GM12878 (cell line): ENCODE measurements around the gene PPRC1. TPM values are rescaled to one million over a fixed set of nuclear protein-coding genes. Genes with fewer than 3 reads are reported as not detected.
A peak's percentile ranks its signal among the peaks of the same experiment; 100 is the strongest.

Experiments
- ASH2L ChIP-seq: fragments of 300-600, 200-600 bp; sonication (generic); IDR thresholded peaks from 2 replicates; pipeline ENCODE4 v1.6.1; 2017; ENCODE audit warnings: low read depth, mild to moderate bottlenecking, borderline replicate concordance
- ATF2 ChIP-seq: IDR thresholded peaks from 2 replicates; pipeline ENCODE4 v1.6.1; 2012; ENCODE audit warnings: low read length, inconsistent platforms
- BACH1 ChIP-seq: fragments of 450-650 bp; IDR thresholded peaks from 2 replicates; pipeline ENCODE4 v1.6.1; 2017; ENCODE audit warnings: mild to moderate bottlenecking, borderline replicate concordance
- EGR1 ChIP-seq, 2 experiments: IDR thresholded peaks; 1 replicate in 1 of 2; 2 replicates in 1 of 2; pipeline ENCODE4 v1.6.1; 2011 to 2012; ENCODE audit warnings: low read depth in 2 of 2, low read length in 2 of 2, borderline replicate concordance in 1 of 2, mild to moderate bottlenecking in 1 of 2, moderate library complexity in 1 of 2
- GATAD2B ChIP-seq: fragments of 450-650 bp; conservative IDR thresholded peaks from 2 replicates; pipeline ENCODE4 v1.6.1; 2017; ENCODE audit warnings: low read depth, mild to moderate bottlenecking, moderate library complexity
- KAT2A ChIP-seq: conservative IDR thresholded peaks from 2 replicates; pipeline ENCODE4 v1.6.1; 2011; ENCODE audit warnings: low read depth, low read length; ENCODE audit not compliant: control insufficient read depth
- LARP7 ChIP-seq: fragments of 450-650 bp; IDR thresholded peaks from 2 replicates; pipeline ENCODE4 v1.6.1; 2017; ENCODE audit warnings: mild to moderate bottlenecking
- NBN ChIP-seq: fragments of 450-650 bp; IDR thresholded peaks from 2 replicates; pipeline ENCODE4 v1.6.1; 2016
- NFYA ChIP-seq: IDR thresholded peaks from 2 replicates; pipeline ENCODE4 v1.6.1; 2011; ENCODE audit warnings: low read depth, mild to moderate bottlenecking, low read length, improper control_type of control experiment, borderline replicate concordance
- NR2C1 ChIP-seq: fragments of 450-650 bp; IDR thresholded peaks from 2 replicates; pipeline ENCODE4 v1.6.1; 2017; ENCODE audit warnings: antibody characterized with exemption, mild to moderate bottlenecking, moderate library complexity
- NR2F1 ChIP-seq: fragments of 450-650 bp; conservative IDR thresholded peaks from 2 replicates; pipeline ENCODE4 v1.6.1; 2017; ENCODE audit warnings: mild to moderate bottlenecking
- SIN3A ChIP-seq: IDR thresholded peaks from 2 replicates; pipeline ENCODE4 v1.6.1; 2012; ENCODE audit warnings: low read depth, low read length, improper control_type of control experiment
- SKIL ChIP-seq: fragments of 450-650 bp; IDR thresholded peaks from 2 replicates; pipeline ENCODE4 v1.6.1; 2017; ENCODE audit warnings: mild to moderate bottlenecking, low read depth, inconsistent platforms; ENCODE audit not compliant: poor library complexity, severe bottlenecking
- SMAD5 ChIP-seq: IDR thresholded peaks from 2 replicates; pipeline ENCODE4 v1.6.1; 2016; ENCODE audit warnings: antibody characterized with exemption, low read depth
- TCF3 ChIP-seq: IDR thresholded peaks from 2 replicates; pipeline ENCODE4 v1.6.1; 2012; ENCODE audit warnings: low read depth, mild to moderate bottlenecking, low read length, borderline replicate concordance; ENCODE audit not compliant: insufficient read depth
- ZBTB11 ChIP-seq: fragments of 450-650 bp; formaldehyde crosslinking; IDR thresholded peaks from 2 replicates; pipeline ENCODE4 v1.5.0; 2022; ENCODE audit warnings: mild to moderate bottlenecking, missing genetic modification characterization
- polyA plus RNA-seq, 11 experiments: library from polyadenylated mRNA; depleted of rRNA in 4 of 11; unstranded in 6 of 11; stranded (reverse) in 5 of 11; fragments of >200 nt; fragmentation: Nextera tagmentation in 4 of 11; fragmentation: Illumina TruSeq in 1 of 11; extraction: Ambion mirVana in 4 of 11; extraction: Trizol in 1 of 11; gene quantifications; 1 replicate in 1 of 11; 2 replicates in 10 of 11; pipeline versions ENCODE4 v1.2.1 to v1.2.3, GENCODE V29; 2011 to 2016; ENCODE audit warnings: inconsistent platforms in 2 of 11, missing spikeins in 2 of 11, low read depth in 1 of 11
- total RNA-seq, 4 experiments: library from RNA; depleted of rRNA in 3 of 4; stranded (reverse); fragments of >200 nt in 3 of 4; fragmentation: Illumina TruSeq in 1 of 4; extraction: Trizol in 1 of 4; gene quantifications; 2 replicates each; pipeline versions ENCODE4 v1.2.1 to v1.2.3, GENCODE V29; 2013 to 2021
- TF ChIP-seq, protein P1 (sequence below): fragments of 450-650 bp; conservative IDR thresholded peaks from 2 replicates; pipeline ENCODE4 v1.6.1; 2017; ENCODE audit warnings: mild to moderate bottlenecking, moderate library complexity
- TF ChIP-seq, protein P2 (sequence below): fragments of 450-650 bp; IDR thresholded peaks from 2 replicates; pipeline ENCODE4 v1.6.1; 2017; ENCODE audit warnings: low read depth, mild to moderate bottlenecking, moderate library complexity

Gene PPRC1
- total and polyA plus RNA-seq, 10 of the 15 experiments (the other 5 are each of a cell fraction or from before 2014, with no cell fraction given), result 13.1 to 69.8 (median 32.4) TPM

- TF ChIP-seq KAT2A (no peak), EGR1 (IDR thresholded peaks at IDR 0.05; ENCODE audit: borderline replicate concordance in 1 of 2, low read depth in 2 of 2, low read length in 2 of 2) (peak in 1 of 2 experiments; percentile 19; a peak in 1 of 3 replicates), GATAD2B (peak; percentile 74), LARP7 (peak; percentile 77), BACH1 (peak; percentile 72), SKIL (no peak), NR2F1 (peak; percentile 37; the same call in 1 of the 2 replicates), NBN (peak; percentile 29; the same call in 1 of the 2 replicates), SIN3A (no peak), TCF3 (no peak), NR2C1 (peak; percentile 23; the same call in 1 of the 2 replicates), SMAD5 (peak; percentile 56; the same call in 1 of the 2 replicates), NFYA (no peak), ATF2 (no peak), ASH2L (0 out of 2 replicates have a peak, but pooled peaks have one; percentile 61), ZBTB11 (peak; percentile 15; the same call in 1 of the 2 replicates)
- TF ChIP-seq, protein P1, sequence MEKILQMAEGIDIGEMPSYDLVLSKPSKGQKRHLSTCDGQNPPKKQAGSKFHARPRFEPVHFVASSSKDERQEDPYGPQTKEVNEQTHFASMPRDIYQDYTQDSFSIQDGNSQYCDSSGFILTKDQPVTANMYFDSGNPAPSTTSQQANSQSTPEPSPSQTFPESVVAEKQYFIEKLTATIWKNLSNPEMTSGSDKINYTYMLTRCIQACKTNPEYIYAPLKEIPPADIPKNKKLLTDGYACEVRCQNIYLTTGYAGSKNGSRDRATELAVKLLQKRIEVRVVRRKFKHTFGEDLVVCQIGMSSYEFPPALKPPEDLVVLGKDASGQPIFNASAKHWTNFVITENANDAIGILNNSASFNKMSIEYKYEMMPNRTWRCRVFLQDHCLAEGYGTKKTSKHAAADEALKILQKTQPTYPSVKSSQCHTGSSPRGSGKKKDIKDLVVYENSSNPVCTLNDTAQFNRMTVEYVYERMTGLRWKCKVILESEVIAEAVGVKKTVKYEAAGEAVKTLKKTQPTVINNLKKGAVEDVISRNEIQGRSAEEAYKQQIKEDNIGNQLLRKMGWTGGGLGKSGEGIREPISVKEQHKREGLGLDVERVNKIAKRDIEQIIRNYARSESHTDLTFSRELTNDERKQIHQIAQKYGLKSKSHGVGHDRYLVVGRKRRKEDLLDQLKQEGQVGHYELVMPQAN, result peak; percentile 29
- TF ChIP-seq, protein P2, sequence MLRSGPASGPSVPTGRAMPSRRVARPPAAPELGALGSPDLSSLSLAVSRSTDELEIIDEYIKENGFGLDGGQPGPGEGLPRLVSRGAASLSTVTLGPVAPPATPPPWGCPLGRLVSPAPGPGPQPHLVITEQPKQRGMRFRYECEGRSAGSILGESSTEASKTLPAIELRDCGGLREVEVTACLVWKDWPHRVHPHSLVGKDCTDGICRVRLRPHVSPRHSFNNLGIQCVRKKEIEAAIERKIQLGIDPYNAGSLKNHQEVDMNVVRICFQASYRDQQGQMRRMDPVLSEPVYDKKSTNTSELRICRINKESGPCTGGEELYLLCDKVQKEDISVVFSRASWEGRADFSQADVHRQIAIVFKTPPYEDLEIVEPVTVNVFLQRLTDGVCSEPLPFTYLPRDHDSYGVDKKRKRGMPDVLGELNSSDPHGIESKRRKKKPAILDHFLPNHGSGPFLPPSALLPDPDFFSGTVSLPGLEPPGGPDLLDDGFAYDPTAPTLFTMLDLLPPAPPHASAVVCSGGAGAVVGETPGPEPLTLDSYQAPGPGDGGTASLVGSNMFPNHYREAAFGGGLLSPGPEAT, result peak; percentile 43; the same call in 1 of the 2 replicates
Measured at GRCh38 chr10:102120142-102120990, 12.5 kb upstream of the PPRC1 start, which contains the start of gene LDB1 (continued).
